Activated CD8-positive, alpha-beta memory T cell treated with anti-CD3 and anti-CD28 coated beads for 36 hours (primary cell): ENCODE measurements around the gene ZDHHC6. TPM values are rescaled to one million over a fixed set of nuclear protein-coding genes. Genes with fewer than 3 reads are reported as not detected.
"Not testable (repeated sequence)": the region's sequence is repeated elsewhere in the genome, so short reads cannot be mapped to it uniquely, and the experiment has no call there.

Source experiments
- CTCF ChIA-PET: fragments of 350-600 bp; sonication (Branson Sonifier 250); formaldehyde crosslinking; loops from one replicate; lab custom pipeline; 2021; ENCODE audit warnings: antibody characterized with exemption; lab: Charles Lee
- POLR2A ChIA-PET: fragments of 350-600 bp; sonication (Branson Sonifier 250); formaldehyde crosslinking; loops from one replicate; lab custom pipeline; 2021; ENCODE audit warnings: antibody characterized with exemption; lab: Charles Lee
- total RNA-seq, 2 experiments: library from RNA; stranded (reverse); gene quantifications; one replicate each; pipeline ENCODE4 v1.2.3, GENCODE V29; 2021

The ZDHHC6 gene
- total RNA-seq, 2 experiments from 2014 or later, result 52.8 to 58.4 TPM

DNA sequence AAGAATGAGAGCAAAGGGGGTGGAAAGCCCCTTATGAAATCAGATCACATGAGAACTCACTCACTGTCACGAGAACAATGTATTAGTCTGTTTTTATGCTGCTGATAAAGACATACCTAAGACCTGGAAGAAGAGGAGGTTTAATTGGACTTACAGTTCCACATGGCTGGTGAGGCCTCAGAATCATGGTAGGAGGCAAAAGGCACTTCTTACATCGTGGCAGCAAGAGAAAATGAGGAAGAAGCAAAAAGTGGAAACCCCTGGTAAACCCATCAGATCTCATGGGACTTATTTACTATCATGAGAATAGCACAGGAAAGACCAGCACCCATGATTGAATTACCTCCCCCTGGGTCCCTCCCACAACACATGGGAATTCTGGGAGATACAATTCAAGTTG is 39.9 kb downstream of the ZDHHC6 start:
- POLR2A ChIA-PET, result not testable (repeated sequence)
- CTCF ChIA-PET, result interaction anchor here (0.5 kb wide), 1 partner anchor 49 kb away, joined by 3 read pairs; no protein-coding TSS in a partner anchor

DNA sequence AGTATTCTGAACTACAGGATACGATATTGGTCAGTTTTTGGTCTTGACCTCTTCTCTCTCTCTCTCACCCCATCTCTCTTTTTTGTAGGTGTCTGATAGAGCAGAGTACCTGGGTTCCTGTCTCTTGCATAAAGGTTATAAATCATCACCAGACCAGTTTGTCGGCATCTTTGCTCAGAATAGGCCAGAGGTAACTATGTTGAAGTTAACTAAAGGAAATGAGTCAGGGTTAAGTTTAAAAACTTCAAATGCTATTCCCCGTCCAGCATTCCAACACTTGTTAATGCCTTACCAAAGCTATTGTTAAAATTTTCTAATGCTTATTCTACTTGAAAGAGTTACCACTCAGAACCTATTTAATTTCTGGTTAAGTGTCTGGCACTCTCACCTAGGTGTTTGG is 42.1 kb downstream of the ZDHHC6 start:
- ChIA-PET CTCF (no interaction called here), POLR2A (no interaction called here)

GRCh38 chr10:112402917-112403316 is 43.8 kb downstream of the ZDHHC6 start:
- ChIA-PET CTCF (no interaction called here), POLR2A (no interaction called here)

DNA sequence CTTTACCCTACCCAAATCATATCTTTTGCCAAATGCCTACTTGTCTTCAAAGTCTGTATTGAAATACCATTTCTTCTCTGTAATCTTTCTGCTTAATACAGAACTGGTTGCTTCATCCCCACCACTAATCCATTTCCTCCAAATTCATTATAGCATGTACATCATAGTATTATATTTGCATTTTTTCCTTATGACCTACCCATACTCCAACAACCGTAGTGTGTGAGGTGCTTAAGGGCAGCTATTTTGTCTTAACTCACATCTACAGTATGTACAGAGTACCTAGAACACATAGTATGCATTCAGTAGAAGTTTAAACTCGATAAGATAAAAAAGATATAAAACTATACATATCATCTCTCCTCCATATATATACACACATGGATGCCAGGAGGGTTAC is 49.1 kb downstream of the ZDHHC6 start:
- POLR2A ChIA-PET, result no interaction called here
- CTCF ChIA-PET, result no interaction called here

- CTCF ChIA-PET, result no interaction called here
- POLR2A ChIA-PET, result no interaction called here
Observed at GRCh38 chr10:112395809-112396530, 50.7 kb downstream of the ZDHHC6 start.

- POLR2A ChIA-PET, result no interaction called here
- CTCF ChIA-PET, result no interaction called here
Observed at GRCh38 chr10:112394475-112394875, 52.2 kb downstream of the ZDHHC6 start.

- ChIA-PET POLR2A (no interaction called here), CTCF (no interaction called here)
Observed at GRCh38 chr10:112393827-112394226, 52.9 kb downstream of the ZDHHC6 start.

GRCh38 chr10:112393341-112393740 is 53.4 kb downstream of the ZDHHC6 start:
- ChIA-PET CTCF (no interaction called here), POLR2A (interaction anchor here (0.6 kb wide), 1 partner anchor 103 kb away, joined by 3 read pairs; no protein-coding TSS in a partner anchor)

DNA sequence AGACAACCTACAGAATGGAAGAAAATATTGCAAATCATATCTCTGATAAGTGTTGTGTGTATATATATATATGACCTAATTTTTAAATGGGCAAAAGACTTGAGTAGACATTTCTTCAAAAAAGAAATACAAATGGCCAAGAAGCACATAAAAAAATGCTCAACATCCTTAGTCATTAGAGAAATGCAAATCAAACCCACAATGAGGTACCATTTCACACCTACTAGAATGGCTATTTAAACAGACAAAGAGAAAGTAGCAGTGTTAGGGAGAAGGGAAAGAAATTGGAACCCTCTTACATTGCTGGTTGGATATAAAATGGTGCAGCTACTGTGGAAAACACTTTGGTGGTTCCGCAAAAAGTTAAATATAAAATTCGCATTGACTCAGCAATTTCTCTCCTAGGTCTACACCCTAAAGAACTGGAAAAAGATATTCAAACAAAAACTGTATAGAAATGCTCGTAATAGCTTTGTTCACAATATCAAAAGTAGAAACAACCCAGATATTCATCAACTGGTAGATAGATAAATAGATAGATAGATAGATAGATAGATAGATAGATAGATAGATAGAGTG is 56.5 kb downstream of the ZDHHC6 start:
- CTCF ChIA-PET, result interaction anchor here (1.8 kb wide), 1 partner anchor 13 kb away, joined by 6 read pairs; no protein-coding TSS in a partner anchor
- POLR2A ChIA-PET, result interaction anchor here (0.6 to 1.4 kb wide), 4 partner anchors 15 to 596 kb away, joined by 3 to 5 read pairs (median 3); no protein-coding TSS in a partner anchor

DNA sequence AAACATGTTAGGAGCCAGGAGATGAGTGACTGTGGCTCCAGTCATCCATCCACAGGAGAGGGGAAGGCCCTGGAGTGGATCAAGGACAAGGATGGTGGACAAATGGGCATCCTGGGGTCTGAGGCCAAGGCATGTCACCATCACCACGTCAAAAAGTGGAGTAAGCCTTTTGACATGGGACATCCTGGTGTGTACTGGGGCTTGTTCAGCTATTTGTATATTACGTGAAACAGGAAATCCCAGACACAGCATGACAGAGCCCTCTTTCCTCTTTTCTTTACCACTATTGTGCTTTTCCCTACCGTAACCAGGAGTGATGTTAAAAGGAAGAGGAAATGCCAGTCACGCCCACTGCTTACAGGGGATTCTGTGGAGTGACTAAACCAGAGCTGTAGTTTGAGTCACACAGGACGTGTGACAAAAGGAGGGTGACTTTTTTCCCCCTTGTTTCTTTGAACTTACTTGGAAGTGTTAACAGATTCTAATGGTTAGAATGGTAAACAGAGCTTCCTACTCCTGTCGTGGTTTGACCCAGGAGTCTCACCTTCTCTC is 57.4 kb downstream of the ZDHHC6 start:
- CTCF ChIA-PET, result interaction anchor here (1.8 kb wide), 1 partner anchor 13 kb away, joined by 6 read pairs; no protein-coding TSS in a partner anchor
- POLR2A ChIA-PET, result interaction anchor here (0.6 to 1.4 kb wide), 5 partner anchors 14 to 597 kb away, joined by 3 to 5 read pairs (median 3); no protein-coding TSS in a partner anchor

DNA sequence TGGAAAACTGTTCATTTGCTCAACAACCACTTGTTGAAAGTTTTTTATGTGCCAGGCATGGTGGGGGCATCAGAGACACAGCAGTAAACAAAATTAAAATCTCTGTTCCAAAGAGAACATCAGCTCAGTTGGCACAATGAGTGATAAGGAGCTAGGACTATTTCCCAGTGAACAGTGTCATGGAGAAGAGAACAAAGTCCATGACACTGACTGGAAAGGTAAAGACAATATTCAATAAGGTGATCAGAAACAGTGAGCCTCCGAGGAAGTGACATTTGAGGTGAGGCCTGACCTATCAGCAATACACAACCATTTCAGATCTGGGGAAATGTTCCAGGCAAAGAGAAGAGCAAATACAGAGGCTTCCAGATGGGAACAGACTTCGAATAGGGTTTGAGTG is 58.2 kb downstream of the ZDHHC6 start:
- CTCF ChIA-PET, result interaction anchor here (1.8 kb wide), 1 partner anchor 12 kb away, joined by 6 read pairs; no protein-coding TSS in a partner anchor

GRCh38 chr10:112388056-112388455 is 58.7 kb downstream of the ZDHHC6 start:
- POLR2A ChIA-PET, CTCF ChIA-PET: not testable (repeated sequence)

More for the DNA sequence above, 58.2 kb downstream of the ZDHHC6 start:
- POLR2A ChIA-PET, result interaction anchor here (0.9 to 1.4 kb wide), 2 partner anchors 18 to 19 kb away, joined by 3 to 4 read pairs; no protein-coding TSS in a partner anchor

- CTCF ChIA-PET, result interaction anchor here (0.5 to 2.1 kb wide), 4 partner anchors 10 to 1288 kb away, joined by 3 to 12 read pairs (median 4); partner anchors contain the start of gene ACSL5
- POLR2A ChIA-PET, result no interaction called here
Observed at GRCh38 chr10:112385201-112385600, 61.5 kb downstream of the ZDHHC6 start.

GRCh38 chr10:112384141-112384540 is 62.6 kb downstream of the ZDHHC6 start:
- POLR2A ChIA-PET, result no interaction called here
- CTCF ChIA-PET, result interaction anchor here (1.0 to 2.1 kb wide), 2 partner anchors 9 to 143 kb away, joined by 3 to 12 read pairs; partner anchors contain the start of gene ACSL5

GRCh38 chr10:112383325-112383724 is 63.4 kb downstream of the ZDHHC6 start:
- ChIA-PET POLR2A (interaction anchor here (0.5 kb wide), 1 partner anchor 1869 kb away, joined by 3 read pairs; no protein-coding TSS in a partner anchor), CTCF (no interaction called here)

DNA sequence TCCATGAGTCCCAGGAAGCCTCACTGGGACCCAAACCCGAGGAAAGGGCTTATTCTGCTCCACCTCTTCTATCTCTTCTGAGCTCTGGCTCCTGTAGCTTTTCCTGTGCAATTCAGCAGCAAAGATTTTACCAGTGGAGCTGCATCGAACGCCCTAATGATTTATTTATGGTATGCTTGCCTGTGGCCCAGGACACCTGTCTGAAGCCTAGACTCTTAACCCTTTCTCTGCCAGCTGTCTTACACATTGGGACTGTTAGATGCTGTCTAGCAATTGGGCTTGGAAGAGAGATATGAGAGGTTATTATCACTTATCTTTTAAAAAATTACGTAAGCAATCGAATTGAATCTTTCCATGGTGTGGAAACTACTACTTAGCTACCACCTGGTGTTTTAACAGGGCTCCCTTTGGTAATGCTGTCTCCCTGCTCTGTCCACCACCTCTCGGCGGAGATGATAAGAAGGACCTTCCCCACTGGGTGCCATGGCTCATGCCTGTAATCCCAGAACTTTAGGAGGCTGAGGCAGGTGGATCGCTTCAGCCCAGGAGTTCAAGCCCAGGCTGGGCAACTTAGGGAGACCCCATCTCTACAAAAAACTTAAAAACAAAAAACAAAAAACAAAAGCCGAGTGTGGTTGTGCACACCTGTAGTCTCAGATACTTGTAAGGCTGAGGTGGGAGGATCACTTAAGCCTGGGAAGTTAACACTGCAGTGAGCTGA is 64.0 kb downstream of the ZDHHC6 start:
- POLR2A ChIA-PET, result interaction anchor here (0.5 kb wide), 1 partner anchor 1869 kb away, joined by 3 read pairs; no protein-coding TSS in a partner anchor
- CTCF ChIA-PET, result no interaction called here
